Suprapubic skin (tissue), 4 donors: ENCODE results near the gene AGER. TPM values are rescaled to one million over a fixed set of nuclear protein-coding genes. Genes with fewer than 3 reads are reported as not detected.
"Not testable (repeated sequence)": the region's sequence is repeated elsewhere in the genome, so short reads cannot be mapped to it uniquely, and the experiment has no call there.

Experiments
- DNase-seq, 2 donors: peaks; one replicate each; pipeline ENCODE4 v3.0.0-alpha.2; 2019; ENCODE audit warnings: low spot score in 2 of 2
- H3K27ac ChIP-seq: fragments of 200-600 bp; sonication (generic); one replicate; pipeline ENCODE4 v1.5.1; 2019
- H3K27me3 ChIP-seq: fragments of 200-600 bp; sonication (generic); one replicate; pipeline ENCODE4 v1.5.1; 2019
- H3K36me3 ChIP-seq: fragments of 200-600 bp; sonication (generic); one replicate; pipeline ENCODE4 v1.5.1; 2019
- H3K4me1 ChIP-seq: fragments of 200-600 bp; sonication (generic); one replicate; pipeline ENCODE4 v1.5.1; 2019
- H3K4me3 ChIP-seq: fragments of 200-600 bp; sonication (generic); one replicate; pipeline ENCODE4 v1.5.1; 2019; ENCODE audit warnings: mild to moderate bottlenecking
- H3K9me3 ChIP-seq: fragments of 200-600 bp; sonication (generic); one replicate; pipeline ENCODE4 v1.5.1; 2019
- EP300 ChIP-seq: sonication (generic); formaldehyde crosslinking; IDR thresholded peaks from one replicate; pipeline ENCODE4 v1.6.1; 2017; ENCODE audit warnings: antibody characterized with exemption
- POLR2A ChIP-seq, 2 donors: fragments of 450-650 bp; IDR thresholded peaks; one replicate each; pipeline ENCODE4 v1.6.1; 2017; ENCODE audit warnings: antibody characterized with exemption in 2 of 2, mild to moderate bottlenecking in 2 of 2, moderate library complexity in 2 of 2
- POLR2AphosphoS5 ChIP-seq, 3 donors: sonication (generic); formaldehyde crosslinking; IDR thresholded peaks; one replicate each; pipeline ENCODE4 v1.6.1; 2017; ENCODE audit warnings: antibody characterized with exemption in 3 of 3
- WGBS: methylation state at CpG from one replicate; pipeline ENCODE4 v1.1.5; 2018; 5-methylcytosine and 5-hydroxymethylcytosine counted together
- total RNA-seq, 4 donors: library from RNA; depleted of rRNA; stranded (reverse); fragments of >200 nt; gene quantifications; one replicate each; pipeline ENCODE4 v1.1.0, GENCODE V29; 2016
- TF ChIP-seq, protein P1 (sequence below), 2 donors: fragments of 200-600 bp in 1 of 2; fragments of 450-650 bp in 1 of 2; sonication (generic) in 1 of 2; IDR thresholded peaks; one replicate each; pipeline ENCODE4 v1.5.1; 2016 to 2019; ENCODE audit warnings: antibody characterized with exemption in 2 of 2, mild to moderate bottlenecking in 1 of 2, moderate library complexity in 1 of 2

Gene AGER
- total RNA-seq, 4 donors from 2014 or later: 1.5 to 9.9 (median 4.8) TPM; not detected in 1

DNA sequence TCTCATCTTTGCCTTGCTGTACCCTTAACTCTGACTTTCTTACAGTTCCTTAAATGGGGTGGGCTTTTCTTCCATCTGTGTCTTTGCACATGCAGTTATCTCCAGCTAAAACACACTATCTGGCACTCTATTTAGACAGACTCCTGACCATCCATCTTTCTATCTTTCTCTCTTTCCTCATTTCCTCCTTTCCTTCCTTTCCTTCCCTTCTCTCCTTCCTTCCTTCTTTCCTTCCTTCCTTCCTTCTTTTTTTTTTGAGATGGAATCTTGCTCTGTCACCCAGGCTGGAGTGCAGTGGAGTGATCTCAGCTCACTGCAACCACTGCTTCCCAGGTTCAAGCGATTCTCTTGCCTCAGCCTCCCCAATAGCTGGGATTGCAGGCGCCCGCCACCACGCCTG lies 31.6 kb upstream of the AGER start:
- Histone ChIP-seq H3K36me3 (no peaks in the 10 kb centered on the region), H3K9me3 (no peaks in the 10 kb centered on the region), H3K4me3 (no peak overlapping the region)

GRCh38 chr6:32214126-32214525 lies 30.1 kb upstream of the AGER start:
- DNase-seq: no peak
- WGBS: 88% methylated on average over 3 of the region's 3 CpGs
- TF ChIP-seq, protein P1, sequence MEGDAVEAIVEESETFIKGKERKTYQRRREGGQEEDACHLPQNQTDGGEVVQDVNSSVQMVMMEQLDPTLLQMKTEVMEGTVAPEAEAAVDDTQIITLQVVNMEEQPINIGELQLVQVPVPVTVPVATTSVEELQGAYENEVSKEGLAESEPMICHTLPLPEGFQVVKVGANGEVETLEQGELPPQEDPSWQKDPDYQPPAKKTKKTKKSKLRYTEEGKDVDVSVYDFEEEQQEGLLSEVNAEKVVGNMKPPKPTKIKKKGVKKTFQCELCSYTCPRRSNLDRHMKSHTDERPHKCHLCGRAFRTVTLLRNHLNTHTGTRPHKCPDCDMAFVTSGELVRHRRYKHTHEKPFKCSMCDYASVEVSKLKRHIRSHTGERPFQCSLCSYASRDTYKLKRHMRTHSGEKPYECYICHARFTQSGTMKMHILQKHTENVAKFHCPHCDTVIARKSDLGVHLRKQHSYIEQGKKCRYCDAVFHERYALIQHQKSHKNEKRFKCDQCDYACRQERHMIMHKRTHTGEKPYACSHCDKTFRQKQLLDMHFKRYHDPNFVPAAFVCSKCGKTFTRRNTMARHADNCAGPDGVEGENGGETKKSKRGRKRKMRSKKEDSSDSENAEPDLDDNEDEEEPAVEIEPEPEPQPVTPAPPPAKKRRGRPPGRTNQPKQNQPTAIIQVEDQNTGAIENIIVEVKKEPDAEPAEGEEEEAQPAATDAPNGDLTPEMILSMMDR (IDR thresholded peaks at IDR 0.05): no peak
- TF ChIP-seq POLR2A (IDR thresholded peaks at IDR 0.05) (no peak), POLR2AphosphoS5 (IDR thresholded peaks at IDR 0.05) (no peak), EP300 (no peak)

More for the DNA sequence above, 31.6 kb upstream of the AGER start:
- TF ChIP-seq EP300 (no peak), POLR2AphosphoS5 (IDR thresholded peaks at IDR 0.05) (no peak), POLR2A (IDR thresholded peaks at IDR 0.05) (no peak)
- TF ChIP-seq, protein P1 (IDR thresholded peaks at IDR 0.05): no peak
- no peak for DNase-seq
- WGBS: 94% methylated on average over 4 of the region's 4 CpGs
- H3K27ac ChIP-seq: no peak overlapping the region
- H3K27me3 ChIP-seq: no peaks in the 10 kb centered on the region
- H3K4me1 ChIP-seq: peaks cover 3% of the 10 kb centered on the region

DNA sequence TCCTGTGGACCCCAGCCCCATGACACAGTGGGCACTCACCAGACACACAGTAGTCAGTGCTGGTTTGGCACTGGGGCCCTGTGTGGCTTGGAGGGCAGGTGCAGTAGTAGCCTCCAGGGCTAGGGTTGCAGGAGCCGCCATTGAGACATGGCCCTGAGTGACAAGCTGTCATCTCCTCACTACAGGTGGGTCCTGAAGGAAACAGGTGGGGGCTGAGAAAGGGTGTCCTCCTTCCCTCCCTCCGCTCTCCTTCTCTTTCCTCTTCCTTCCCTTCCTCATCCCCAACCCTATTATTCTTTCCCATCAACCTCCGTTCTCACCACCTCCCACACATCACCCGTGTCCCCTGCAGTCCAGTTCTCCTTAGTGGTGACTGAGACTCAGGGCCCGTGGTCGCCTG lies 29.6 kb upstream of the AGER start:
- DNase-seq: no peak
- Histone ChIP-seq H3K27ac (no peak overlapping the region), H3K4me3 (no peak overlapping the region), H3K9me3 (no peaks in the 10 kb centered on the region), H3K27me3 (no peaks in the 10 kb centered on the region), H3K4me1 (peaks cover 3% of the 10 kb centered on the region), H3K36me3 (no peaks in the 10 kb centered on the region)
- TF ChIP-seq, protein P1 (IDR thresholded peaks at IDR 0.05): no peak
- TF ChIP-seq POLR2AphosphoS5 (IDR thresholded peaks at IDR 0.05) (no peak), EP300 (no peak), POLR2A (IDR thresholded peaks at IDR 0.05) (no peak)
- 92% methylated on average over 6 of the region's 6 CpGs for WGBS

More at GRCh38 chr6:32214126-32214525, 30.1 kb upstream of the AGER start:
- H3K27me3 ChIP-seq: no peaks in the 10 kb centered on the region
- peaks cover 3% of the 10 kb centered on the region for H3K4me1 ChIP-seq
- no peak overlapping the region for H3K4me3 ChIP-seq
- H3K9me3 ChIP-seq: no peaks in the 10 kb centered on the region
- H3K36me3 ChIP-seq: no peaks in the 10 kb centered on the region
- no peak overlapping the region for H3K27ac ChIP-seq

DNA sequence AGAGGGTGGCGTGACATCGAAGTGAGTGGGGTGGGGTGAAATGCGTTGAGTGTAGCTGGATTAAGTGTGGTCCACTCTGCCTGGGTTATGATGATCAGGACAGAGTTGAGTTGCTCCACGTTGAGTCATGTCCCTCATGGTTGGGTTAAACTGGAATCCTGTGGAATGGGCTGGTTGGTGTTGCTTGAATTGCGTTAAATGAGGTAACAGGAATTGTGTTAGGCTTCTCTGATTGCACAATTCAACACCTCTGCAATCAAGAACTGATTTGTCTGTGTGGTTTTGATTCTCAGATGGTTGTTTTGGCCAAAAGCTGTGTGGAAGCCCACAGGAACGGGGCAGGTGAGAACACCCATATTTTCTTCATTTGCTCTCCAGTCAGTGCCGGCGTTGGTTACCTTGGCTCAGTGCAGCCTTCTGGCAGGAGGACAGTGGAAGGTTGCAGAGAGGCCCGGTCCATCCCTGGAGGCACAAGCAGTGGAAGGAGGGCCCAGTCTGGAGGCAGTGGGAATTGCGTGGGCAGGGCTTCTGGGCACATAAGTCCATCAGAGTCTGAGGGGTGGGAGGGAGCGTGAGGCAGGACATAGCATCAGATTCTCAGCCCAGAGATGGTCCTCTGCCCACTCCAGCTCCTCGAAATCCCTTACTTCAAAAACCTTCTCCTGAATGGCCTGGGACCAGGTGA lies 28.2 kb upstream of the AGER start:
- DNase-seq: no peak
- Histone ChIP-seq H3K4me3 (no peak overlapping the region), H3K36me3 (no peaks in the 10 kb centered on the region), H3K27ac (peak overlapping the region; percentile 24), H3K27me3 (no peaks in the 10 kb centered on the region), H3K9me3 (no peaks in the 10 kb centered on the region), H3K4me1 (peaks cover 3% of the 10 kb centered on the region)
- 81% methylated on average over 12 of the region's 12 CpGs for WGBS
- no peak for TF ChIP-seq POLR2AphosphoS5 (IDR thresholded peaks at IDR 0.05)
- no peak for TF ChIP-seq EP300

DNA sequence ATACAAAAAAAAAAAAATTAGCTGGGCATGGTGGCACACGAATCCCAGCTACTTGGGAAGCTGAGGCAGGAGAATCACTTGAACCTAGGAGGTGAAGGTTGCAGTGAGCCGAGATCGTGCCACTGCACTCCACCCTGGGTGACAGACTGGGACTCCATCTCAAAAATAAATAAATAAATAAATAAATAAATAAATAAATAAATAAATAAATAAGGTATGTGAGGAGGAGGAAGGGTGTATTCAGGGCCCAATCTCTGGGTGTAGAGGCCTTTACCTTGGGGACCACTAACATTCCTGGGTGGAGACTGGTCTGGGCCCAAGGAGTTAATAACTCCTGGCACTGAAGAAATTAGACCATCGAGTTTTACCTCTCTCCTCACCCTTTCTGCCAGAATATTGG lies 27.4 kb upstream of the AGER start:
- H3K4me1 ChIP-seq, H3K4me3 ChIP-seq, DNase-seq, H3K27ac ChIP-seq, H3K9me3 ChIP-seq, H3K36me3 ChIP-seq, H3K27me3 ChIP-seq: not testable (repeated sequence)
- 84% methylated on average over 4 of the region's 4 CpGs for WGBS

DNA sequence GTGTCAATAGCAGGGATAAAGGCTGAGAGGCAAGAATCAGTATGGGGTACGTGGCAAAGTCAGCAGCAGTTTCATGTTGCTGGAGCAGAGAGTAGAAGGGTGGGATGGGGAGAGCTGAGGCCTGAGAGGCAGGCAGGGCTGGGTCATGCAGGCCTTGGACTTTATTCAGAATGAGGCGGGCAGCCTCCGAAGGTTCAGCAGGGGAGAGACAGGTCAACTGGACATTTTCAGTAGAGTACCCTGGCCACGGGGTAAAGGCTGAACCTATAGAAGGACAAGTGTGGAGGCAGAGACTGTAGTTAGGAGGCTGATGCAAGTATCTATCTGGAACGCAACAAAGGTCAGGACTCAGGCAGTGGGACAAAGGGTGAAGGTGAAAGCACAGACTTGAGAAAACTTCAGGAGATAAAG lies 26.1 kb upstream of the AGER start:
- WGBS: 91% methylated on average over 5 of the region's 5 CpGs
- H3K27me3 ChIP-seq: no peaks in the 10 kb centered on the region

More for the DNA sequence above, 26.1 kb upstream of the AGER start:
- no peak overlapping the region for H3K4me3 ChIP-seq
- H3K36me3 ChIP-seq: no peaks in the 10 kb centered on the region
- DNase-seq: no peak
- no peak overlapping the region for H3K27ac ChIP-seq
- TF ChIP-seq, protein P1 (IDR thresholded peaks at IDR 0.05): no peak
- TF ChIP-seq EP300: no peak
- no peak for TF ChIP-seq POLR2AphosphoS5 (IDR thresholded peaks at IDR 0.05)
- peaks cover 3% of the 10 kb centered on the region for H3K4me1 ChIP-seq
- H3K9me3 ChIP-seq: no peaks in the 10 kb centered on the region
